BLaER1 treated with 17β-estradiol and CSF1 and Interleukin-3, amounts not matched to agents 10 nM and 100 nM (cell line): ENCODE results near the gene SLC23A2.

Source experiments
- H3K27ac ChIP-seq, 11 experiments: shearing (Covaris generic); formaldehyde crosslinking; 2 replicates each; pipeline ENCODE4 v1.8.1; 2022
- H3K27me3 ChIP-seq, 11 experiments: shearing (Covaris generic); formaldehyde crosslinking; 2 replicates each; pipeline ENCODE4 v1.8.1; 2022
- H3K36me3 ChIP-seq, 11 experiments: shearing (Covaris generic); formaldehyde crosslinking; 2 replicates each; pipeline ENCODE4 v1.8.1; 2022
- H3K4me1 ChIP-seq, 10 experiments: shearing (Covaris generic); formaldehyde crosslinking; 2 replicates each; pipeline ENCODE4 v1.8.1; 2022
- H3K4me2 ChIP-seq, 11 experiments: shearing (Covaris generic); formaldehyde crosslinking; 2 replicates each; pipeline ENCODE4 v1.8.1; 2022
- H3K4me3 ChIP-seq, 10 experiments: shearing (Covaris generic); formaldehyde crosslinking; 2 replicates each; pipeline ENCODE4 v1.8.1; 2022
- H3K9ac ChIP-seq, 11 experiments: shearing (Covaris generic); formaldehyde crosslinking; 2 replicates each; pipeline ENCODE4 v1.8.1; 2022
- H3K9me3 ChIP-seq, 11 experiments: shearing (Covaris generic); formaldehyde crosslinking; replicated peaks in 1 of 11; 2 replicates each; pipeline ENCODE4 v1.8.1; 2022
- H4K20me1 ChIP-seq, 11 experiments: shearing (Covaris generic); formaldehyde crosslinking; 2 replicates each; pipeline ENCODE4 v1.8.1; 2022
- Cebpa-rat ChIP-seq, 11 experiments: shearing (Covaris generic); IDR thresholded peaks; 2 replicates each; pipeline ENCODE4 v1.8.1; 2022

The SLC23A2 gene

DNA sequence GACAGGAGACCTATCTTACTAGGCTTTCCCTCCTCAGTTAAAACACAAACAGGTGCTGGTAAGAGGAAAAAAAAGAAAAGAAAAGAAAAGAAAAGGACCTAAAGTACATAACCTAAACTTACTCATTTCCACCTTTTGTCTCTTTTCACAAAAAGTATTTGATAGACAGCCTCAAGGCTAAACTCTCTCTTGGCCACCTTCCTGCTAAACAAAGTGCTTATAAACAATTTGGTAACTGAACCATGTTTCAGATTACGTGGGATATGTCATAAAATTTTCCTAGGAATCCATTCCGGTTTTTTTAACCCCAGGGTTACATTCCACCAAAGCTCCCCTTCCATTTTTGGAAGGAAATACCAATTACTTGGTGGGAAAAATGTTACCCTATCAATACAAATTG is 170.6 kb downstream of the SLC23A2 start:
- H3K27ac ChIP-seq = no peak overlapping the region
- no peak overlapping the region for H3K4me3 ChIP-seq
- no peaks in the 10 kb centered on the region for H4K20me1 ChIP-seq
- no peak overlapping the region for H3K4me2 ChIP-seq
- H3K27me3 ChIP-seq = no peaks in the 10 kb centered on the region
- no peaks in the 10 kb centered on the region for H3K36me3 ChIP-seq
- H3K4me1 ChIP-seq = peaks cover 26 to 36% (median 32%) of the 10 kb centered on the region in 10 experiments
- no peak for TF ChIP-seq Cebpa-rat (IDR thresholded peaks at IDR 0.05)
- no peak overlapping the region for H3K9ac ChIP-seq
- H3K9me3 ChIP-seq = peaks cover 0 to 6% (median 0%) of the 10 kb centered on the region in 11 experiments; a peak in 5 of 22 replicates

DNA sequence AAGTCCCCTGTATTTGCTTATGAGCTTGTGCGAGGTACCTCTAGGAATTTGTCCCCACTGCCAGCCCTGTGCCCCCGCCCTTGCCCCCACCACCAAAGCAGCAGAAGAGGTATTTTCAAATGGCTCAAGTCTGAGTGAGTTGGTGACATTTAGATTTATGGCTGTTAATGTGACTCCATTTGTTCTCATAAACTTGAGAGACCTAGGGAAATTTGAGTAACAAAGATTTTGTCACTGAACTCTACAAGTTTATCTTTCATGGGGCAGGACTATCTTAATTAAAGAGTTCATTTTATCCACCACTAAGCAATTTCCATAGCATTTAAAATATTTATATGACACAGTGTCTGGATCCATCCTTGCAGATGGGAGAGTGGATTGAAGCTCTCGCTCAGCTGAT is 171.1 kb downstream of the SLC23A2 start:
- Histone ChIP-seq H4K20me1 (no peaks in the 10 kb centered on the region), H3K4me3 (no peak overlapping the region), H3K9ac (no peak overlapping the region), H3K9me3 (peaks cover 0 to 6% (median 0%) of the 10 kb centered on the region in 11 experiments; a peak in 5 of 22 replicates), H3K4me2 (0 out of 22 replicates have a peak overlapping the region, but pooled peaks of 1 of the 11 experiments have one; percentile 76), H3K27ac (peak overlapping the region in 1 of 11 experiments; percentile 4; a peak in 1 of 22 replicates), H3K36me3 (no peaks in the 10 kb centered on the region), H3K4me1 (peaks cover 26 to 36% (median 32%) of the 10 kb centered on the region in 10 experiments), H3K27me3 (no peaks in the 10 kb centered on the region)
- no peak for TF ChIP-seq Cebpa-rat (IDR thresholded peaks at IDR 0.05)

DNA sequence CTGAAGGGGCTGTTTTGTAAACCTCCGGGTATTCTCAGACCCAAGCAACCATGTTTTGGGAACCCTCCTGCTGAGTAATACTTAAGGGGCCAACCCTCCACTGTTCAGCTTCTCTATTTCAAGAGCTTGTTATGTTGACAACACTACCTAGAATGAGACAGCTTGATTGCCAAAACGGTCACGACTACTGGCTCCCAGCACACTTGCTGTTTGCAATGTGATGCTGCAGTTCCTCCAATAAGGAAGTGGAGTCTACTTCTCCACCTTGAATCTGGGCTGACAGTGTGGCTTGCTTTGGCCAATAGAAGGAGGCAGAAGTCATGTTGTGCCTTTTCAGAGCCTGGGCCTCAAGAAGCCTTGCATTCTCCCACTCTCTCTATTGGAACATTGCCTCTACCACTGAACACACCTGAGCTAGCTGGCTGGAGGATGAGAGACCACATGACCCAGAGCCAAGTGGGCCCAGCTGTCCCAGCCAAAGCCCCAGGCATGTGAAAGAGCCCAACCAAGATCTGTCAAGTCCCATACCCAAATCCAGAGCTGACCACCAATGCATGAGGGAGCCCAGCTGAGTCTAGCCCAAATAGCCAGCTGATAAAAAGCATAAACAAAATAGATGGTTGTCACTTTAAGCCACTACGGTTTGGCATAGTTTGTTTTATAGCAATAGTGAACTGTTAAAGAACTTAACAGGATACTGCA is 171.6 kb downstream of the SLC23A2 start:
- H3K27me3 ChIP-seq = no peaks in the 10 kb centered on the region
- H4K20me1 ChIP-seq = no peaks in the 10 kb centered on the region
- H3K4me3 ChIP-seq = no peak overlapping the region
- H3K9me3 ChIP-seq = peaks cover 0 to 6% (median 0%) of the 10 kb centered on the region in 11 experiments; a peak in 5 of 22 replicates
- H3K4me1 ChIP-seq = peaks cover 26 to 36% (median 32%) of the 10 kb centered on the region in 10 experiments
- H3K9ac ChIP-seq = peak overlapping the region in 3 of 11 experiments; percentile 30 to 37 (median 33); a peak in 4 of 22 replicates
- no peaks in the 10 kb centered on the region for H3K36me3 ChIP-seq
- TF ChIP-seq Cebpa-rat (IDR thresholded peaks at IDR 0.05) = no peak
- H3K27ac ChIP-seq = peak overlapping the region in 7 of 11 experiments; percentile 32 to 67 (median 54); a peak in 11 of 22 replicates
- H3K4me2 ChIP-seq = peak overlapping the region; percentile 43 to 83 (median 66); a peak in 19 of 22 replicates

DNA sequence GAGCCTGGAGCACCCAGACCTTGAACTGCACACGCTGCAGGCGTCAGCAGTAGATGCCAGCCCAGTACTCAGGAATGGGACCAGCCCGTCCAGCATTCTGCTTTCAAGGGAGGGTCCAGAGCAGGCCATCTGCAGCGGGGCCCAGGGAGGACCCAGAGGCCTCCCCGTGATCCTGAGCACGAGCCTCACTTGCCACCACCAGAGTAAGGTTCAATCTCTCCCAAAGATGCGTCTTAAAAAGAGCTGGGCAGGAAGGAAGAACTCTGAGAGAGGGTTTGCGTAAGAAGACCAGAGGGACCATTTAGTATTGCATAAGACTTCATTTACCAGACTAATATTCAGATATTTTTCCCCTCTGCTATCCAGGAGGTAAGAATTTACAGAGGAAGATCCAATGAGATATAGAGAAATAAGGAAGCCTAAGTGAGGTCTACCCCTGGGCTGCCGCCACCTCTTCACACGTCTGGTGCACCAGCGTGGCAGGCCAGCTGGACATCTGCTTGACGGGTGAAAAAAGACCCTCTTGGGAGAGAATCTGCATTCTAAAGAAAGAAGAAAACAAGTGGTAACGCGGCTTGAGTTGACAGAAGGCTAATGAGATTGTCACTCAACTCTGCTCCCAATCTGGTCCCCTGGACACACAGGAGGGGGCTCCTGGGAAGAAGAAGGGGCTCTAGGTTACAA is 172.3 kb downstream of the SLC23A2 start:
- H3K9me3 ChIP-seq = peaks cover 0 to 6% (median 0%) of the 10 kb centered on the region in 11 experiments; a peak in 5 of 22 replicates
- H3K9ac ChIP-seq = peak overlapping the region in 4 of 11 experiments; percentile 17 to 37 (median 32); a peak in 5 of 22 replicates
- H3K27ac ChIP-seq = peak overlapping the region in 9 of 11 experiments; percentile 32 to 67 (median 50); a peak in 15 of 22 replicates
- no peaks in the 10 kb centered on the region for H4K20me1 ChIP-seq
- peaks cover 33 to 43% (median 37%) of the 10 kb centered on the region in 10 experiments for H3K4me1 ChIP-seq
- TF ChIP-seq Cebpa-rat (IDR thresholded peaks at IDR 0.05) = peak in 6 of 11 experiments; percentile 17 to 62 (median 28); a peak in 6 of 22 replicates
- peak overlapping the region; percentile 43 to 83 (median 66); a peak in 21 of 22 replicates for H3K4me2 ChIP-seq
- H3K36me3 ChIP-seq = no peaks in the 10 kb centered on the region
- H3K27me3 ChIP-seq = no peaks in the 10 kb centered on the region
- H3K4me3 ChIP-seq = no peak overlapping the region

DNA sequence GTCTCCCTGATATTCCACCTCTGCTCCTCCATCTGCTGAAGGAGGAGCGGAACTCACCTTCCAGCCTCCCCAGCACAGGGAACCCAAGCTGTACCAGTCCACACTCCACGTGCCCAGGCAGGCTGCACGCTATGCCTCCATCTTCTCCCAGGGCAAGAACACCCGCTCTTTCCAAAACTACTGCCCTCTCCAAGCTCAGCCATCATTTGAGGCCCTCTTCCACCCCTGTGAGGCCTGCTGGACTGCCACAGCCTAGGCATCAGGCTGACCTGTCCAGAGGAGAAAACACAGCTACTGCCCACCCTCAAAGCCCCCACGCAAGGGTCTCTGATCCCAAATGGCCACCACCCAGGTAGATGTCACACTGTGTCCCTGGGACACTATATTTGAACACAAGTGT is 179.7 kb downstream of the SLC23A2 start:
- Histone ChIP-seq H3K4me1 (peaks cover 36 to 68% (median 54%) of the 10 kb centered on the region in 10 experiments), H3K4me3 (peak overlapping the region in 9 of 10 experiments; percentile 82 to 99 (median 93); a peak in 18 of 20 replicates), H4K20me1 (peaks cover 15 to 42% (median 21%) of the 10 kb centered on the region in 11 experiments; a peak in 19 of 22 replicates), H3K4me2 (peak overlapping the region; percentile 85 to 98 (median 94)), H3K27me3 (no peaks in the 10 kb centered on the region), H3K36me3 (peaks cover 46 to 55% (median 50%) of the 10 kb centered on the region in 11 experiments), H3K9me3 (0 out of 22 replicates have a peak, but pooled peaks cover 0 to 4% (median 0%) of the 10 kb centered on the region in 11 experiments), H3K9ac (peak overlapping the region; percentile 86 to 97 (median 94); a peak in 21 of 22 replicates), H3K27ac (peak overlapping the region in 8 of 11 experiments; percentile 26 to 96 (median 93); a peak in 12 of 22 replicates)
- no peak for TF ChIP-seq Cebpa-rat (IDR thresholded peaks at IDR 0.05)

DNA sequence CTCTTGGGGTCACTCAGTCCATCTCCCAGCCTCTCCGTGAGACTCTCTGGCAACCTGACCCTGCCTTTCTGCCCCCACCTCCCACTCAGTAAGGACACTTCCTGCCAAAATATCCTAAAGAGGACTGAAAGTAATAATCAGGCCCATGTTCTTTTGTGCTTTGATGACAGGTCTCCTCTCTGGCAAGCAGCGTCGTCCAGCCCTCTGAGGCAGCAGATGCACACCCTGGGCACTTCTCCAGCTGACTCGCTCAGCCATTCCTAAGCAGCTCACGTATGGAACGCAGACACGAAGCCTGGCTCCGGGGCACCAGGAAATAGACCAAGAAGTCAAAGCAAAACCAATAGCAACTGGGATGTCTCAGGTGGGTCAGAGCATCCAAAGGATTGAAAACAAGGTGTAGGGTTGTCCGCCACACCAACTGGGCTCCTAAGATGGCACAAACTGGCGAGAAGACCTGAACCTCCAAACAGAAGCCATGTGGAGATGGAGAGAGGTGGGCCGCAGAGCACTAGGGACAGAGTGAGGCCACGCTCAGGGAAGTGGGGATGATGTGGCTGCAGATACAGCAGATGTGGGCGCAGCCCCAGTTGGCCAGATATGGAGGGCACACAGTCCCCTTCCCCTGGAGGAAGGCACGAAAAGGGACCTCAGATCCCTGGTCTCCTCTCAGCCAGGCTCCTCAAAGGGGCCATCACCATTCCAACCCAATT is 180.3 kb downstream of the SLC23A2 start:
- Histone ChIP-seq H3K4me3 (peak overlapping the region in 7 of 10 experiments; percentile 90 to 99 (median 95); a peak in 13 of 20 replicates), H3K9ac (peak overlapping the region in 10 of 11 experiments; percentile 86 to 97 (median 94); a peak in 8 of 22 replicates), H3K4me2 (peak overlapping the region; percentile 85 to 98 (median 94)), H3K4me1 (peaks cover 42 to 75% (median 60%) of the 10 kb centered on the region in 10 experiments), H3K36me3 (peaks cover 52 to 61% (median 56%) of the 10 kb centered on the region in 11 experiments), H4K20me1 (peaks cover 15 to 42% (median 21%) of the 10 kb centered on the region in 11 experiments; a peak in 19 of 22 replicates), H3K9me3 (0 out of 22 replicates have a peak, but pooled peaks cover 0 to 4% (median 0%) of the 10 kb centered on the region in 11 experiments), H3K27ac (peak overlapping the region in 2 of 11 experiments; percentile 34 to 92; a peak in 4 of 22 replicates), H3K27me3 (no peaks in the 10 kb centered on the region)
- TF ChIP-seq Cebpa-rat (IDR thresholded peaks at IDR 0.05) = no peak

DNA sequence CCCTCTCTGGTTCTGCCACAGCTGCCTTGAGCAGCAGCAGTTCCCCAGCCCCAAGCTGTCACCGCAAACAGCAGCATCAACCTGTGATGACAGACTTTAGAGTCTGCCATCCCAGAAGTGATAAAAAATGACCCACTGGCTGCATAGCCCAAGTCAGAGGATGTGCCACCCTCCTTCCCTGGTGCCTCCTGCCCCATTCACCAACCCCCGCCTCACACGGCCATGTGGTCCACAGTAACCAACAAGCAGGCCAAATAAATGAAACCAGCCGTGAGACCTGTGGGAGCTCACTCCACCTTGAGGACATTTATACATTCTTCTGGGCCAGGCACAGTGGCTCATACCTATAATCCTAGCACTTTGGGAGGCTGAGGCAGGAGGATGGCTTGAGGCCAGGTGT is 181.4 kb downstream of the SLC23A2 start:
- Histone ChIP-seq H3K36me3 (peaks cover 53 to 69% (median 61%) of the 10 kb centered on the region in 11 experiments), H3K27ac (peak overlapping the region in 2 of 11 experiments; percentile 6 to 34; a peak in 3 of 22 replicates), H3K9ac (peak overlapping the region in 2 of 11 experiments; percentile 26 to 97; a peak in 3 of 22 replicates), H3K27me3 (no peaks in the 10 kb centered on the region), H4K20me1 (peaks cover 15 to 42% (median 21%) of the 10 kb centered on the region in 11 experiments; a peak in 19 of 22 replicates), H3K4me2 (peak overlapping the region in 9 of 11 experiments; percentile 7 to 96 (median 90); a peak in 13 of 22 replicates), H3K4me1 (peaks cover 52 to 85% (median 71%) of the 10 kb centered on the region in 10 experiments), H3K9me3 (0 out of 22 replicates have a peak, but pooled peaks cover 0 to 4% (median 0%) of the 10 kb centered on the region in 11 experiments), H3K4me3 (no peak overlapping the region; a peak in 1 of 20 replicates)
- no peak for TF ChIP-seq Cebpa-rat (IDR thresholded peaks at IDR 0.05)
